ENCODE measurements around the gene ALDH3A2.
"Not testable (repeated sequence)": the region's sequence is repeated elsewhere in the genome, so short reads cannot be mapped to it uniquely, and the experiment has no call there.

Gene ALDH3A2

DNA sequence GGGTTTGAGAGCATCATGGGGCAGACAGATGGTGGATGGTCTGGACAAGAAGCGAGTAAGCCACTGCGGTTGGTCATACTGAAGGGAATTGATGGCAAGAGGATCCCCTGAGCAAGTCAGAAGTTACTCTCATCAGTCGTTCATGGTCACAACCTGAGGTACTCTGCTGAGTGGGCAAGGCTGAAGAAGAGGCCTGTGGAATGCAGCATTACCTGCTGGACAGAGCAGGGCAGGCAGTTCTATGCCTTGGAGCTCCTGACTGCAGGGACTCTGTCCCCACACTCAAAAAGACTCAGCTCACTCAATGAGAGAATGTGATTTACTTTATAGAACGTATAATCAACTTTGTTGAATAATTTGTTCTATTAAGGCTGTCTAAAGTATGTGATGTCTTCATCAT is 28.3 kb downstream of the ALDH3A2 start:
- in situ Hi-C loops (cut with HindIII; ENCODE audit: low pct_ligation_motif_present, low sequenced_read_pairs): no loop called here
- TF ChIP-seq, protein P1, sequence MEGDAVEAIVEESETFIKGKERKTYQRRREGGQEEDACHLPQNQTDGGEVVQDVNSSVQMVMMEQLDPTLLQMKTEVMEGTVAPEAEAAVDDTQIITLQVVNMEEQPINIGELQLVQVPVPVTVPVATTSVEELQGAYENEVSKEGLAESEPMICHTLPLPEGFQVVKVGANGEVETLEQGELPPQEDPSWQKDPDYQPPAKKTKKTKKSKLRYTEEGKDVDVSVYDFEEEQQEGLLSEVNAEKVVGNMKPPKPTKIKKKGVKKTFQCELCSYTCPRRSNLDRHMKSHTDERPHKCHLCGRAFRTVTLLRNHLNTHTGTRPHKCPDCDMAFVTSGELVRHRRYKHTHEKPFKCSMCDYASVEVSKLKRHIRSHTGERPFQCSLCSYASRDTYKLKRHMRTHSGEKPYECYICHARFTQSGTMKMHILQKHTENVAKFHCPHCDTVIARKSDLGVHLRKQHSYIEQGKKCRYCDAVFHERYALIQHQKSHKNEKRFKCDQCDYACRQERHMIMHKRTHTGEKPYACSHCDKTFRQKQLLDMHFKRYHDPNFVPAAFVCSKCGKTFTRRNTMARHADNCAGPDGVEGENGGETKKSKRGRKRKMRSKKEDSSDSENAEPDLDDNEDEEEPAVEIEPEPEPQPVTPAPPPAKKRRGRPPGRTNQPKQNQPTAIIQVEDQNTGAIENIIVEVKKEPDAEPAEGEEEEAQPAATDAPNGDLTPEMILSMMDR (IDR thresholded peaks at IDR 0.05; ENCODE audit: low read depth, low read length, missing control alignments): no peak
- no peaks in the 10 kb centered on the region for H3K36me3 ChIP-seq (replicated peaks)
- H3K27me3 ChIP-seq (replicated peaks): no peaks in the 10 kb centered on the region
- H3K27ac ChIP-seq: no peak overlapping the region
- H3K4me3 ChIP-seq (ENCODE audit: low read depth, low read length): no peak overlapping the region
- DNase-seq: no peak

DNA sequence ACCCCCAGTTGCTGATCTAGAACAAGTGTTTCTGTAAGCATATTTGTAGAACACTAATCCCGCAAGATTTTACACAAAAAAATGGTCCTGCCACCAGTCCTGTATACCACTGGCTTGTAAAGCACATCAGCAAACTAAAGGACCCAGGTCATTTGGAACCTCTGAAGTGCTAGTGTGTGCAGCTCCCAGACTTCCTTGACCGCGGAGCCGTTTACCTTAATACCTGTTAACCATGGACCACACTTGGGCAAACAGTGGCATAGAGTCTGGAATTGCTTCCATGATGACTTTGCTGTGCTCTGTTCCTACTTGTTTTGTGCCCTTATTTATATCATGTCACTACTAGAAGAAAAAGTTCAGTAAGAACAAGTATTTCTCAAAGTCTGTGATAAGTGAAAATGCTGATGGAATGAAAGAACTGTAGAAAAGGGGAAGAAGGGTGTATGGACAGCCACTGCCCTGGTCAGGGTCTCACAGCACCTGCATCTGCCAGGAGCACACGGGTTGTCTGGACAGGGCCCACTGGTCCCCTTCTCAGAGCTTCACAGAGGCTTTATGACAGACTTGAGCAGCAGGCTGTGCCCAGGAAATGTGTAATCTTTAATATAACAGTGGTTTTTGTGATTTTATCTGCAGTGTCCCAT is 29.3 kb downstream of the ALDH3A2 start:
- H3K4me3 ChIP-seq (ENCODE audit: low read depth, low read length): no peak overlapping the region
- H3K36me3 ChIP-seq (replicated peaks): no peaks in the 10 kb centered on the region
- no peaks in the 10 kb centered on the region for H3K27me3 ChIP-seq (replicated peaks)
- no peak for DNase-seq
- in situ Hi-C loops (cut with HindIII; ENCODE audit: low pct_ligation_motif_present, low sequenced_read_pairs): no loop called here
- TF ChIP-seq, protein P1 (IDR thresholded peaks at IDR 0.05; ENCODE audit: low read depth, low read length, missing control alignments): no peak
- H3K27ac ChIP-seq: no peak overlapping the region

DNA sequence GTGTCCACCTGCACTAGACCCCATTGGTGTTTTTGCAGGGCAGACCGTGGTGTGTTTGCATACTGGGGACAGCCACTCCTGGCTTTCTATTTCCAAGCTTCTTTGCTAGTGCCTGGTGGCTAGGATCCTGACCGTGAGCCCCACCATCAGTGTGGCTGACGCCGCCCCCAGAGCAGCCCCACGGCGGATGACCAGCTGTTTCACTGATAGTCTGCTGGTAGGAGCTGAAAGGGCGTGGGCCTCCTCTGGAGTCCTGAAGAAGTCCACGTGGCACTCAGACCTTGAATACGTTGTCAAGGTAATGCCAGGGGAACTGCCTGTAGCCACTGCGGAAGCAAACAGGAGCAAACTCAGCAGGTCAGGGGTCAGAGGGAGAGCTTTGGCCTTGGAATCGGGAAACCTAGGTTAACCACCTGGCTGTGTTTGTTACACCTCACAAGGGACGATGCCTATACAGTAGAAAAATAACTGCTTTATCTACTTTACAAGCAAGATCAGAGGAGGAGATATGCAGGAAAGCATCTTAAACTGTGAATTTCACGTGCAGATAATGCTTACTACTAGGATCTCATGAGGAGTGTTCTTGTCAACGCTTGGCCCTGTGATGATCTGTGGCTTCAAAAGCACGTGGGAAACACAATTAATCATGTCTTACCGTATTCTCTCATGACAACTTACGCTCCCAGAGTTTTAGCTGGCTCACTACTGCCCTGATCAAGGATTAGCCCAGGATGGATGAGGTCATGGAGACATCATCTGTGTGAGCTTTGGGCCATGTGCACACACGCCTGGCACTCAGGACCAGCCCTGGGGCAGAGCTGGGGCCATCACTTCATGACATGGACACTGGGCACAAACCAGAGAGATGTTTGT is 30.3 kb downstream of the ALDH3A2 start:
- Histone ChIP-seq H3K4me3 (ENCODE audit: low read depth, low read length) (no peak overlapping the region), H3K27me3 (replicated peaks) (no peaks in the 10 kb centered on the region), H3K27ac (no peak overlapping the region), H3K36me3 (replicated peaks) (no peaks in the 10 kb centered on the region)
- DNase-seq: no peak
- in situ Hi-C loops (cut with HindIII; ENCODE audit: low pct_ligation_motif_present, low sequenced_read_pairs): no loop called here
- TF ChIP-seq, protein P1 (IDR thresholded peaks at IDR 0.05; ENCODE audit: low read depth, low read length, missing control alignments): no peak

DNA sequence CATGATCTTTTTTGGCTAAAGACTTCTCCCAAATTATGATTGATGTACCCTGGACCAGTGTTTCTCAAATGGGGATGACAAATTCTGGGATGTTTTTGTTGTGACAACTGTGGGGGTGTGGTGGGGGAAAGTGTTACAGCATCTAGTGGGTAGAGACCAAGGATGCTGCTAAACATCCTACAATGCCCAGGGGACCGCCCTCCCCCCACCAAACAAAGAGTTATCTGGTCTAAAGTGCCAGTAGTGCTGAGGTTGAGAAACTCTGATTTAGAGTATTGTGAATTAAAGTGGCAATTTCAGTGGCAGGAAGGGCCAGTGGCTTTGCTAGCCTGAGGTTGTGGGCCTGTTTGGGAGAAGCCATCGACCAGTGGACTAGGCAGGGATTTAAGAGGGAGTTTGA is 34.6 kb downstream of the ALDH3A2 start:
- no peaks in the 10 kb centered on the region for H3K27me3 ChIP-seq (replicated peaks)
- TF ChIP-seq, protein P1 (IDR thresholded peaks at IDR 0.05; ENCODE audit: low read depth, low read length, missing control alignments): no peak
- no peak for DNase-seq
- no peak overlapping the region for H3K4me3 ChIP-seq (ENCODE audit: low read depth, low read length)
- H3K27ac ChIP-seq: no peak overlapping the region
- in situ Hi-C loops (cut with HindIII; ENCODE audit: low pct_ligation_motif_present, low sequenced_read_pairs): no loop called here
- H3K36me3 ChIP-seq (replicated peaks): no peaks in the 10 kb centered on the region

DNA sequence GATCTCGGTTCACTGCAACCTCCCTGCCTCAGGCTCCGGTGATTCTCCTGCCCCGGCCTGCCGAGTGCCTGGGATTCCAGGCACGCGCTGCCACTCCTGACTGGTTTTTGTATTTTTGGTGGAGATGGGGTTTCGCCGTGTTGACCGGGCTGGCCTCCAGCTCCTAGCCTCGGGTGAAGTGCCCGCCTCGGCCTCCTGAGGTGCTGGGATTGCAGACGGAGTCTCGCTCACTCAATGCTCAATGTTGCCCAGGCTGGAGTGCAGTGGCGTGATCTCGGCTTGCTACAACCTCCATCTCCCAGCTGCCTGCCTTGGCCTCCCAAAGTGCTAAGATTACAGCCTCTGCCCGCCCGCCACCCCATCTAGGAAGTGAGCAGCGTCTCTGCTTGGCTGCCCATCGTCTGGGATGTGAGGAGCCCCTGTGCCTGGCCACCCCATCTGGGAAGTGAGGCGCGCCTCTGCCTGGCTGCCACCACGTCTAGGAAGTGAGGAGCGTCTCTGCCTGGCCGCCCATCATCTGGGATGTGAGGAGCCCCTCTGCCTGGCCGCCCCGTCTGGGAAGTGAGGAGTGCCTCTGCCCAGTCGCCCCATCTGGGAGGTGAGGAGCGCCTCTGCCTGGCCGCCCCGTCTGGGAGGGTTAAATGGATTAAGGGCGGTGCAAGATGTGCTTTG is 36.5 kb downstream of the ALDH3A2 start:
- H3K27ac ChIP-seq; DNase-seq; in situ Hi-C loops (cut with HindIII; ENCODE audit: low pct_ligation_motif_present, low sequenced_read_pairs); H3K4me3 ChIP-seq (ENCODE audit: low read depth, low read length); H3K27me3 ChIP-seq (replicated peaks); H3K36me3 ChIP-seq (replicated peaks): not testable (repeated sequence)
